GM18507 (cell line): ENCODE data around the gene CLEC3B.
"Not testable (repeated sequence)": the region's sequence is repeated elsewhere in the genome, so short reads cannot be mapped to it uniquely, and the experiment has no call there.

Experiments used
- DNase-seq: peaks from one replicate; pipeline ENCODE4 v3.0.0; 2011; ENCODE audit warnings: low read depth; ENCODE audit not compliant: insufficient read length; ENCODE audit errors: extremely low spot score
- FAIRE-seq: peaks from 2 replicates; lab custom pipeline; 2011; peaks lifted over from hg19 to GRCh38; lab: Jason Lieb, UNC

The CLEC3B gene, protein sequence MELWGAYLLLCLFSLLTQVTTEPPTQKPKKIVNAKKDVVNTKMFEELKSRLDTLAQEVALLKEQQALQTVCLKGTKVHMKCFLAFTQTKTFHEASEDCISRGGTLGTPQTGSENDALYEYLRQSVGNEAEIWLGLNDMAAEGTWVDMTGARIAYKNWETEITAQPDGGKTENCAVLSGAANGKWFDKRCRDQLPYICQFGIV

DNA sequence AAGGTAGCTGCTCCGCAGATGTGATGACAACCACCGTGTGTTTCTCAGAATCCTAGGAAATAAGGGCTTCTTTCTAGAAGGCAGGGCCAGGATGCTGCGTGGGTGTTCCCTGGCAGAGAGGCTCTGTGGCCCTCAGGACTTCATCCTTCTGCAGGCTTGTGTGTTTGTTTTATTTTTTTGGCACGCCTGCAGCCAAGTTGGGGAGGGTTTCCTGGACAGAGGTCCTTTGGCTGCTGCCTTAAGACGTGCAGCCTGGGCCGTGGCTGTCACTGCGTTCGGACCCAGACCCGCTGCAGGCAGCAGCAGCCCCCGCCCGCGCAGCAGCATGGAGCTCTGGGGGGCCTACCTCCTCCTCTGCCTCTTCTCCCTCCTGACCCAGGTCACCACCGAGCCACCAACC lies at the start of gene CLEC3B:
Gene CLEC3B (plus strand): TSS at position 266 of the 400 bp plus-strand sequence. CDS start 60 bp downstream, at position 326.
- FAIRE-seq, result no peak
- no peak for DNase-seq

DNA sequence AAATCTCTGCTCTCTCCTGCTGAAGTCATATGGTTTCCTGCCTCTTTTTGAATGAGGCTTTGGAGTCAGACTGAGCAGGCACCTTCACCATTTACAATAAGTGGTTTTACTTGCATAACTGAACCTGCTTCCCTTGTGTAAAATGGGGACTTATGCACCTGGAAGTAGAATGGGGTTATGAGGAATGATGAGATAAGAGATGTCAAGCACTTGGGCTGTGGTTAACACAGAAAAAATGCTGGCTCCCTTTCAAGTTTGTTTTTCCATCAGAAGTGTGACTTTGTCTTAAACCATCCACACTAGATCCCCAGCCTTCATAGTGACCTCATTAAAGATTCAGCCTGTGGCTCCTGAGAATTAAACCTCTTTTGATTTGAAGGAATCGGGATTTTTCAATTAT lies 44.9 kb upstream of the CLEC3B start:
- DNase-seq, result no peak

DNA sequence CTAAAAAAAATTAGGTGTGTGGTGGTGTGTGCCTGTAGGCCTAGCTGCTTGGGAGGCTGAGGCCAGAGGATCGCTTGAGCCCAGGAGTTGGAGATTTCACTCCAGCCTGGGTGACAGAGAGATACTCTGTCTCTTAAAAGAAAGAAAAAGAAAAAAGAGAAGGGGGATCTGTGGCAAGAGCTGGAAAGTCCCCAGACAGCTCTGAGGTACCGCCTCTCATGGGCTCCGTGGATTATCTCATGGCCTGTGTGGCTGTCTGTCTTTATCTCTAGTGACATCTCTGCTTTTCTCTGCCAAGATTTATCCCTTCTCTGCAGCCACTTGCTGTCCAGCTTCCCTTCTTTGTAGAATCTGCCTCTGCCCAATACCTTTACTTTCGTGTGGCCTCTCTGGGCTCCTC lies 44.4 kb upstream of the CLEC3B start:
- no peak for DNase-seq
- FAIRE-seq, result peak; percentile 72

More for the DNA sequence above, 44.9 kb upstream of the CLEC3B start:
- FAIRE-seq, result no peak

DNA sequence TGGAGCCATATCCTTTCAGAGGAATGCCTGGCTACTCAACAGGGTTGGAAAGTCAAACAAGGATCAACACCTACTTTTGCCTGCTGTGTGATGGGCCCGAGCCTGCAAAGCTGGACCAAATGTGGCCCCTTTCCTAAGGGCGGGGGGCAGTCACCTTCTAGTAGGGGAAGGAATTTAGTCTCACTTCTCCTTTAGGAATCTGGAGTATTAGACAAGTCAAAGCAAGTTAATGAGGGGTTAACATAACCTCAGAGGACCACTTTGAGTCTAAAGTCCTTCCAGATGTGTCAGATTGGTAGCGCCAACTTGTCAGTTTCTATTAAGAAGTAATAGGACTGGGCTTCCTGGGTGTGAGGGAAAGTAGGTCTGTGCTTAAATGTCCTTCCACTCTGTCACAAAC lies 43.3 kb upstream of the CLEC3B start:
- DNase-seq, result no peak
- no peak for FAIRE-seq

DNA sequence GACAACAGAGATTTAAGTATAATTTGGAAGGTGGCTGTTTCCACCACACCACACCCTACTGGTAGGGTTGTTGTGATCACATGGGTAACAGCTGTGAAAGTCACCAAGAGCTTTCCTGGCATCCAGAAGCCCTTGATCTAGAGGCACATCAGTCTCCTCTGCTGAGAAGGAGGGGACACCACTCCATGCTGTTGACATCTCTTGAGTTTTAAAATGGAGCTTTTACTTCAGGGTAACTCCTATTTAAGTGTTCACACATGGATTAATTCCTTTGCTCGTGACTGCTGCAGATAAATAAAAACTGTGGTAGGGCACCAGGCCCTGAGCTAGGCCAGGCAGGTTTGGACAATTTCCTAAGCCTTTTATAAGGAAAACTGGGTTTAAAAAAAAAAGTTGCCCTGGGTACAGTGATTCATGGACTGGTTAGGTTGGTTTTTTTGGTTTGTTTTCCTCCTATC lies 42.6 kb upstream of the CLEC3B start:
- DNase-seq (no peak), FAIRE-seq (no peak)

DNA sequence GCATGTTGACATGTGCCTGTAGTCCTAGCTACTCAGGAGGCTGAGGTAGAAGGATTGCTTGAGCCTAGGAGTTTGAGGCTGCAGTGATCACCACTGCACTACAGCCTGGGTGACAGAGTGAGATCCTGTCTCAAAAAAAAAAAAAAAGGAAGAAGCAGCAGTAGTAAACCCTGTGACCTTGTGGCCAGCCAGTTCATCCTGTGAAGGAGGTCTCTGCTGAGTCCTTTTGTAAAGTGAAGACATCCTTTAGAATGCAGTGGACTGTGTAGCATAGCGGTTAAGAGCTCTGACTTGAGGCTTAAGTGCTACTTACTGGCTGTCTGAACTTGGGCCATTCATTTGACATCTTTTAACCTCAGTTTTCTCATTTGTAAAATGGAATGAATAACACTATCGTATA lies 41.8 kb upstream of the CLEC3B start:
- DNase-seq (no peak), FAIRE-seq (no peak)

DNA sequence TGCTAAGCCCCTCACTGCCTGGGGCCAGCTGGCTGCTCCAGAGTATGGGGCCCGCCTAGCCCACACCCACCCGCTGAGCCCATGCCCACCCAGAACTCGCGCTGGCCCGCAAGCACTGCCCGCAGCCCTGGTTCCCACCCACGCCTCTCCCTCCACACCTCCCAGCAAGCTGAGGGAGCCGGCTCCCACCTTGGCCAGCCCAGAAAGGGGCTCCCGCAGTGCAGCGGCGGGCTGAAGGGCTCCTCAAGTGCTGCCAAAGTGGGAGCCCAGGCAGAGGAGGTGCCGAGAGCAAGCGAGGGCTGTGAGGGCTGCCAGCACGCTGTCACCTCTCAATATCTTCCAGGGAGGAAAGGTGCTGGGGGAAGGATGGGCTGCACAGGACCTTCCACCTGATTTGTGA lies 39.8 kb upstream of the CLEC3B start:
- FAIRE-seq, DNase-seq: not testable (repeated sequence)

DNA sequence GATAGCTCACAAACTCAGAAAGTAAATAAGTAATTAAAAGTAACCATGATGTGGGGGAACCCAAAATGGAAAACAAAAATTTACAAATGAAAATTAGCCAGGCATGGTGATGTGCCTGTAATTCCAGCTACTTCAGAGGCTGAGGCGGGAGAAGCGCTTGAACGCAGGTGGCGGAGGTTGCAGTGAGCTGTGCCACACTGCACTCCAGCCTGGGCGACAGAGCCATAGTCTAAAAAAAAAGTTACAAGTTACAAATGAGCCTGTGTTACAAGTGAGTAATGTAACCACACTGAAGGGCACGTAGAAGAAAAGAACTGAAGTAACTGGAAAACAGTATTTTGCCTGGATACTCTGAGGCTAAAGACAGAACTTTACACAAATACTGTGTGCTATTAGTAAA lies 38.8 kb upstream of the CLEC3B start:
- DNase-seq (no peak), FAIRE-seq (no peak)

DNA sequence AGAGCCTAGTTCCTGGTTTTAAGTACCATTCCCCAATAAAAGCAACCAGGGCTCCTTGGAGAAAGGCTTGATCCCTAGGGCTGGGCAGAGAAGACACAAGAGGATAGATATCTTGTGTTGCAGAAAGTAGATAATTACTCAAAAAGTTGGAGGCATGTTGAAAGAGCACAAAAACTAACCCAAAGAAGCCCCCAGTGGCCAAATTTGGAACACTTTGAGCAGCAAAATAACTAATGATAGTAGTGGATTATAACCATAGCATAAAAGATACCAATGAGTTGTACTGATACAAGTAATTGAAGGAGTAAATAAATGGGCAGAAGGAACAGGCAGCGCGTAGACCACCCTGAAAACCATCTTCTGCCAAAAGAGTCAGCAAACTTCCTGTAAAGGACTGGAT lies 38.0 kb upstream of the CLEC3B start:
- DNase-seq, result no peak
- FAIRE-seq, result peak; percentile 62

DNA sequence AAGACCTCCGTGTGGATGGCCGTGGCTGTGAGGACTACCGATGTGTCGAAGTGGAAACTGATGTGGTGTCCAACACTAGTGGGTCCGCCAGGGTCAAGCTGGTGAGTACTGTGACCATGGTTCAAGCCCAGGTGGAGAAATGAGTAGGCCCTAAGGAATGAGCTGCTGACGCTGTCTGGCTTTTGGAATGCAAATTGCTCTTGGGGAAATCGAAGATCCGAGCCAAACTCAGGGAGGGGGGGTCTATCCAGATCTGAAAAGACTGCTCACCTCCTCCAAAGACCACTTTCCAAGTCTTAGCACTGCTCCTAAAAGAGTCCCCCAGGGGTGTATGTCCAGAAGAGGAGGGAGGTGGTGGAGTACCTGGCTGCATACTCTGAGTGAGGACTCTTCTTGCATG lies 37.0 kb upstream of the CLEC3B start:
- no peak for FAIRE-seq
- no peak for DNase-seq

DNA sequence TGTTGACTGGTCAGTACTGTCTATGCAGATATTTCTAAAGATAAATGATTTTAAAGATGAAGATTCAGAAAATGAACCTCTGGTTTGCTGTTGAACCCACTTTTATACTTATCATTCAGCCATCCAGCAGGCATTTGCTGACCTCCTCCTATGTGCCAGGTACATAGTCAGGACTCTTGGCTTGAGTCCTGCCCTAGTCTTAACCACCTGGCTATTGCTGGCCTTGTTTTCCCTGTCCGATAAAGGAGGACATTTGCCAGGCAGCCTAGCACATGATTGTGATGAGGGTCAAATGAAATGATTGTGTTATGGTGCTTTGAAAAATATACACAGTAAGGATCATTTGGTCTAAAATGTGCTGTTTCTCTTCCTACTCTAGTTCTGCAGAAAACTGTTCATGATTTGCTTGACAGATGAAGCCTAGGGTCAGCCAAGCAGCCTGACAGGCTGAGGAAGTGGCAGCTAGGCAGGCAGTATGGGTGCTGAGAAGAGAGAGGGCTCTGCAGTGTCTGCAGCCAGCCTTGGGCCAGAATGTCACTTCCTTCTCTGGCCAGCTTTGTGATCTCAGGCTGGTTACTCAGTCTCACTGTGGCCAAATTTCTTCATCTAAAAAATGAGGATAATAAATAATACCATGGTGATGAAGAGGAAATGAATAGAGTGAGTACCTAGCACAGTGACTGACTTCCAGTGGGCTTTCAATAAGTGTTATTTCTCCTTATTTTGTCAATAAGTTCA lies 36.3 kb upstream of the CLEC3B start:
- DNase-seq (no peak), FAIRE-seq (no peak)

DNA sequence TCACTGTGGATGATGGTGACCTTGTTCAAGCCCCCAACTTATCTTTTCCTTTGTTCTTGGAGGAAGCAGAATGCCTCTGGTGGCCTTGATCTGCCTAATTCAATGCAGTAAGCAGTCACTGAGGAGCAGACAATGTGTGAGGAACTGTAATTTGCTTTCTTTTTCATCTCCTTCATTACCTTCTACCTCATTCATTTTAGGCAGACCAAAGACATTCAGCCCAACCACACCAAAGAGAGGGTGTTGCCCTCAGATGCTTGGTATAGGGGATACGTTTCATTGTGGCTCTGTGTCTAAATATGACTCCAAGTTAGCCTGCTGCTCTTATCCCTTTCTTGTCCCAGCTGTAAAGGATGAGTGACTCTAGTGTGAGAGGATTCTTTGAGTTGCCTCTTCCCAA lies 34.8 kb upstream of the CLEC3B start:
- DNase-seq (no peak), FAIRE-seq (no peak)

DNA sequence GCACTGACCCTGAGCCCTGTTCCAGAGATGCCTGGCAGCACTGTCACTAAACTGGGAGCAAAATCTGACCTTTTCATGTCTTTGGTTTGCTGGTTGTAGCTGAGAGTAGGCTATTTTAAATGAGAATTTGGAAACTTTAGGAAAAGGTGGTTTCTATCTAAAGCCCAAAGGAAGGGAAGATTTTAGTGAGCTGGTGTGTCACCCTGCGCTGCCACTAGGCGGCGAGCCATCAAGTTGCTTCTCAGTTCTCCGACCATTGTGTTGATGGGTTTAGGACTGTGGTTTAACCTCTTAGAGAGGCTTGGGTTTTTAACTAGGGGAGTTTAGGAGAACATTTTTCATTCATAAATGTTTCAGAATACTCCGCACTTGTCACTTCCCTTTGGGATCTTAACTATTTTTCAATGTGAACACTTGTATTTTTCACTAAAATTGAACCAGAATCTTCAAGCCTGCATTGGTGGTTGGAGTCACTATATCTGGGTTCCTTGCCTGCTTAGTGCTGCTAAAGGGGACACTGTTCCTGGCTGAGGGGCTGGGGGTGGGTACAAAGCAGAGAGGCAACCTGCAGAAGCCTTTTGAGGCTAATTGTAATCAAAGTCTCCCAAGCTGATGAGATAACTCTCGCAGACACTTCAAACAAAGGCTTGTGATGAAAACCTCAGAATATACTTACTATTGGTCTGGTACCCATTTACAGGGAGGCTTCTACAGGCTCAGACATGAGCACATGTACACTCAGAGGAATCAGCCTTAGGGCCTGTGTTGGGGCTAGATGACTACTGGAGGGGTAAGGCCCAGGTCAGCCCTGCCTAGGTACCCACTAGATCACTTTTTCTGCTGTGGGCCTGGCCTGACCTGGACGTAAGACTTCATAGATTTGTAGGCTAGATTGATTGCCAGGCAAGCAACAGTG lies 33.3 kb upstream of the CLEC3B start:
- FAIRE-seq (peak; percentile 60), DNase-seq (no peak)

DNA sequence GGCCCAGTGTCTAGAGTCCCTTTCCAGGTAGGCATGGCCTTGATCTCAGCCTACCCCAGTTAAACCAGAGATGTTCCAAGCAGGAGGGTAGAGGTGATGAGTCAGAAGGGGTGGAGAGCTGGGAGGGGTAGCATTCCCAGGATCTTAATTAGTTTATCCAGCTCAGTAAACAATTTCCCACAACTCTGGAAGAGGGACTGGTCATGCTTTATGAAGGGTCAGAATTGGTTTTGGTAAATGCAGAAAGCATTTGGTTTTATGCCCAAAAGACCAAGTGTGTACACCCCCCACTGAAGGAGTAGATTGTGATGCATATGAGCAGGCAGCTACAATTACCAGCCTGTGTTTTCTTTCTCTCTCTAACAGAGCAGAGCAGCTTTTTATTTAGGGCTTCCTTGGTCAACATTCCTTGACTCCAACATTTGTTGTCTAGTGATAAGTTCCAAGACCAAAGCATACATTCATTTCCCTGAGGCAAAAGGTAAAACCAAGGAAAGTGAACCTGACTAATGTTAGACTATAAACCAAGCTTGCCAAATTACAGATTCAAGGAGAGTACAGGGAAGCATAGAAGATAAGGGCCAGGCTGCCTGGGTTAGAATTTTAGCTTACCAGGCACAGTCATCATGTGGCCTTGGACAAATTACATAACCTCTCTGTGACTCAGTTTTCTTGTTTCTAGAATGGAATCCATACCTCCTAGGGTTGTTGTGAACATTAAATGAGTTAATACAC lies 32.5 kb upstream of the CLEC3B start:
- FAIRE-seq (no peak), DNase-seq (no peak)

DNA sequence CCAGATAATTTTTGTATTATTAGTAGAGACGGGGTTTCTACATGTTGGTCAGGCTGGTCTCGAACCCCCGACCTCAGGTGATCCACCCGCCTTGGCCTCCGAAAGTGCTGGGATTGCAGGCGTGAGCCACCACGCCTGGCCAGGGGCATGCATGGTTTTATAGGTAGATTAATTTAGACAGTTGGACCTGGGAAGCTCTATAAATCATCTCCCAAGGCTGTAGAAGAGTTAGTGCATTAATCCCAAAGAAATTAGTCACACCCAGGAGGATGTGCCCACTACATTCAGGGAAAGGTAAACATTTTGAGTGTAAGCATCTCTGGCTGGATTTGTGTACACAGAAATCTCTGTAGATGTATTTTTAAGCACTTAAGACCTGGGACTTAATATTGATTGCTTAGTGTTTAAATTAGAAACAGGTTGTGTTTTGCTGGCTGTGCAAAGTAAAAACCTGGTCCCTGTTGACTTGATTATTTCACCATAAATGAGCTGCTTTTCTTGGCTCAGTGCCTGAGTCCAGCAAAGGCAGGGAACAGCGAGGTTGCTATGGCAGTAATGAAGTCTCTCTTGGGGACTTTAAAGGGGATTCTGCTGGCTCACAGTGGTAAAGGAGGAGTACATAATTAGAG lies 30.8 kb upstream of the CLEC3B start:
- FAIRE-seq, result no peak
- DNase-seq, result no peak

DNA sequence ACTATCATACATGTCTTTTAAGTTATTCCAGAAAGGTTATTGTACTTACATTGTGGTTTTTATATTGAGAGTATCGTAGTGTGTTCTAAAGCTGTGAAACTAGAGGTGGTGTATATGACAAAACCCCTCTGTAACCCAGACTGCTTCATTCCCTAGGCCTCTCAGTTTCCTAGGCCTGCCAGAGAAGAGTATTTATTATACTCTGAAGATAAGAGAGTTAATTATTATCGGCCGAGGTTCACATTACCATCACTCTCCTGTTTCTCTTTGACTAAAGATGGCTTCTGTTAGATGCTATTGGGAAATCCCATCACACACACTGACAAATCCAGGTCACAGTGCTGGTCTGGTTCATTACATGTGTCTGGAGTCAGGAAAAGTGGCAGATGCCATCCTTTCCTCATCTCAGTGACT lies 29.5 kb upstream of the CLEC3B start:
- no peak for DNase-seq
- peak; percentile 66 for FAIRE-seq

DNA sequence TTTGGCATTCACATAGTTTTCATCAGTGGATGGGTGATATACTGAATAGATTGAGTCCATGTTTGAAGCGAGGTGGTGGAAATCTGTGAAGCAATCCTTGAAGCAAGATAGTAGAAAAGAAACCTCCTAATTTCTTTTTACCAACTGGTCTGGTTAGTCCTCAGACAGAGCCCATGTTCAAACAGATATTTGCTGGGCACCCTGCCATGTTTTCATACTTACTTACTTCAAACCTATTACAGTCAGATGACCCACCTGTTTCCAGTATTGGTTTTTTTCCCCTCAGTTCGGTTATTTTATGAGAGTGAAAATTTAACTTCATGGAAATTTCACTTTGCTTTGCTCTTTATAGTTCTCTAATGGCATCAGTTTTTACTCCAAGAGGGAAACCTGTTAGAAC lies 26.3 kb upstream of the CLEC3B start:
- no peak for FAIRE-seq
- no peak for DNase-seq

DNA sequence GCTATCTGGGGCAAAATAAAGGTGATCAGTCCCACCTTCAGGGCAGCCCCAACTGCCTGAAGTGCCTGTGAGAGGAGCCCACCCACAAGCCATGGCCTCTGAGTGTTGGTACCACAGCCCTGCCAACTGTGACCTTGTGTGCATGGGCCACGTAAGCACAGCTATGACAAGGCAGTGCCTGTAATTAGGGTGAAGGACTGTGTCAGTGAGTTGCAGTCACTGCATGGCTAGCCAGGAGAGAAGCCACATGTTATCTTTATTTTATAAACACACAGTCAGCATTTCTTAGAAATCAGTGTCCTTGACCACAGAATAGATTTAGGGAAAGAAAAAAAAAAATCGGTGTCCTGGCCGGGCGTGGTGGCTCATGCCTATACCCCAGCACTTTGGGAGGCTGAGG lies 25.3 kb upstream of the CLEC3B start:
- FAIRE-seq, result no peak
- no peak for DNase-seq

DNA sequence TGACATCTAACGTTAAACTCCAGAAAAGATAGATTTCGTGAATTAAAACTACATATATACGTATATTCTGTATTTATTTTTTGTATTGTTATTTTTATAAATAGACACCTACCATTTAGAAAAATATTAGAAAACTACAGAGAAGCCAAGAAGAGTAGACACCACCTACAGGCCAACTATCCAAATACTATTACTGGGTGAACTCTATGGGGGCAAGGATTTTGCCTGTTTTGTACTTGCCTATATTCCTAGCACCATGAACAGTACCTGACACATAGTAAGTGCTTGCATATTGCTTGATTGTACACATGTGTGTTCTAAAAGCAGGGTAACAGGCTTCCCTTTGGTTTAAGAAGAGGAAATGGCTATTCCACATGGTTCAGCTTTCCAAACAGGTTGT lies 24.4 kb upstream of the CLEC3B start:
- FAIRE-seq (no peak), DNase-seq (no peak)
